Stimulated activated CD4-positive, alpha-beta T cell treated with anti-CD3 and anti-CD28 coated beads, Interleukin-4, amount 100 ng/mL, for 48 hours (primary cell): ENCODE results near the gene RUNX1.
A peak's percentile ranks its signal among the peaks of the same experiment; 100 is the strongest.
"Not testable (repeated sequence)": the region's sequence is repeated elsewhere in the genome, so short reads cannot be mapped to it uniquely, and the experiment has no call there.

Experiments
- DNase-seq, 2 donors: peaks; one replicate each; pipeline ENCODE4 v3.0.0-alpha.2; 2020; ENCODE audit warnings: low read depth in 2 of 2

Gene RUNX1

DNA sequence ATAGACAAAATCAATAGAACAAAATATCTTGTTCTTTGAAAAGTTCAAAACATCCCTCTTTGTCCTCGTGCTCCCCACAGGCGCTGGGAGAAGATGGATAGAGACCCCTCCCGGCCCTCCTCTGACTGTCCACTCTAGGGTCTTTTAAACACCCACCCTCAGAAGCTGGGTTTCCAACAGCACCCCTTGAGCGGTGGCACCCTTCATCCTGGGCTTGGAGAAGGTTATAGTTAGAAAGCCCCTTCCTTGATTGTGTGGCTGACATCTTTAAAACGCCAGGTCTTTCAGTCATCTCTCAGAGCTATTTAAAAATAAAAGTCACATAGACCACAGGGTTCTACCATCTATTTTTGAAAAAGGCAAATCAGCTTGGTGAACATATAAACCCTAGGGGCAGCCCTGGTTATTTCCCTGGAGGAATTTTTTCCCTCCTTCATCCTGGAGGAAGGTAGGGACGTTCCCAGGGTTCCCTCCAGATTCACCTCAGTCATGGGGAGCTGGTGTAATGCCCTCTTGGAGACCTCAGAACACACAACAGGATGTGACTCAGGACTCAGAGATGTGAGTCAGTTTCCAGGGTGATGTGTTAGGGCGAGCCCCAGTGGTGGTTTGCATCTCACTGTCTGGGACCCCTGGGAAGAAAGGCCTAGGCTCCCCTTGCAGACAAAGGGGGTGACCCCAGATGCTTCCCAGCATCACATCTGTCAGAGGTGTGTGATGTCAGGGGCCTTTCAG lies 241.8 kb downstream of the RUNX1 start:
- DNase-seq: peak; percentile 35 to 51

DNA sequence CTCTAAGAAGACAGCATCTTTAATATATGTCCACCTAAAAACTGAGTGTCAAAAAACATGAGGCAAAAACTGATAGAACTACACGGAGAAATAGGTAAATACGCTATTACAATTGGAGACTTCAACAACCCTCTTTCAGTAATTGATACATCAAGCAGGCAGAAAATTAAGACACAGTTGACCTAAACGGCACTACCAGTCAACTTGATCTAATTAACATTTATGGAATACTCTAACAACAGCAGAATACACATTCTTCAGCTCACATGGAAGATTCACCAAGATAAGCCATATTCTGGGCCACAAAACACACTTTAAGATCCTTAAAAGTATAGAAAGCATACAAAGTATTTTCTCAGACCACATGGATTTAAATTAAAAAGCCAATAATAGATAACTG lies 242.7 kb downstream of the RUNX1 start:
- DNase-seq: no peak

DNA sequence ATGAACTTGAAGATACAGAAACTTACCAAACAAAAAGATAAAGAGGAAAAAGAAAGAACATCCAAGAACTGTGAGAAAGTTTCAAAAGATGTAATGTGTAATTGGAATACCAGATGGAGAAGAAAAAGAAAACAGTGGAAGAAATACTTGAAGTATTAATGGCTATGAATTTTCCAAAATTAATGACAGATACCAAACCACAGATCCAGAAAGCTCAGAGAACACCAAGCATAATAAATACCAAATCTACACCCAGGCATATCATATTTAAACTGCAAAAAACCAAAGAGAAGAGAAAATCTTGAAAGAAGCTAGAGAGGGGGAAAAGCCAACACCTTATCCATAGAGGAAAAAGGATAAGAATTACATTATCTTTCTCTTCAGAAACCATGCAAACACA lies 243.9 kb downstream of the RUNX1 start:
- DNase-seq: no peak

DNA sequence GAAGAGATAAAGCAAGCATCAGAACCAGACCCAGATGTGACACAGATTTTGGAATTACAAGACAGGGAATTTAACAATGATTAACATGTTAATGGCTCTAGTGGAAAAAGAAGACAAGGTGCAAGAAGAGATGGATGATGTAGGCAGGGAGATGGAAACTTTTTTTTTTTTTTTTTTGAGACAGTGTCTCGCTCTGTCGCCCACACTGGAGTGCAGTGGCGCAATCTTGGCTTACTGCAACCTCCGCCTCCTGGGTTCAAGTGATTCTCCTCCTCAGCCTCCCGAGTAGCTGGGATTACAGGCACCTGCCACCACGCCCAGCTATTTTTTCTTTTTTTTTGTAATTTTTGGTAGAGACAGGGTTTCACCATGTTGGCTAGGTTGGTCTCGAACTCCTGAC lies 244.5 kb downstream of the RUNX1 start:
- DNase-seq: not testable (repeated sequence)

DNA sequence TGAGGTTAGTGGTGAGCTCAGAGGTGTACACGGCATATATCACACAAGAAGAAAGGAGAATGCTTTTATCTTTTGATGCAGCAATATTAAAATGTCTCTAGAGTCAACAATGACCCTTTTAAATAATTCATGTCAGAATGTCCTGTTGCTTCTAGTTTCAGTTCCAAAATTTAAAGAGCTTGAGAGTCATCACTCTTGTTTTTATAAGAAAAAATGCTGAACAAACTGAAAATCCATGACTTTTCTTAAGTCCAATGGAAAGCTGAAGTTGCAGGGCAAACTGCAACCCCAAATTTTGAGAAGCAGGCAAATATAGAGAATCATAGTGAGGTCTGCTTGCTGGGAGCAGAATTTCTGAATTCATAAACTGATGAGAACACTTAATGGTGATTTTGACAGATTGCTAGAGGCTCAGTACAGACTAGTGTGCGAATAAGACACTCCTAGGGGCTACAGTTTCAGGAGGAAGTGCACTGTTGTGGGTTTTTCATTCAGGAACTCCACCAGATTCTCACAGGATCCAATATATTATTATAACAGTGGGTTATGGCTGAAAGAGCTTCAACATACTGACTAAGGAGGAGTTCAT lies 245.2 kb downstream of the RUNX1 start:
- DNase-seq: no peak

DNA sequence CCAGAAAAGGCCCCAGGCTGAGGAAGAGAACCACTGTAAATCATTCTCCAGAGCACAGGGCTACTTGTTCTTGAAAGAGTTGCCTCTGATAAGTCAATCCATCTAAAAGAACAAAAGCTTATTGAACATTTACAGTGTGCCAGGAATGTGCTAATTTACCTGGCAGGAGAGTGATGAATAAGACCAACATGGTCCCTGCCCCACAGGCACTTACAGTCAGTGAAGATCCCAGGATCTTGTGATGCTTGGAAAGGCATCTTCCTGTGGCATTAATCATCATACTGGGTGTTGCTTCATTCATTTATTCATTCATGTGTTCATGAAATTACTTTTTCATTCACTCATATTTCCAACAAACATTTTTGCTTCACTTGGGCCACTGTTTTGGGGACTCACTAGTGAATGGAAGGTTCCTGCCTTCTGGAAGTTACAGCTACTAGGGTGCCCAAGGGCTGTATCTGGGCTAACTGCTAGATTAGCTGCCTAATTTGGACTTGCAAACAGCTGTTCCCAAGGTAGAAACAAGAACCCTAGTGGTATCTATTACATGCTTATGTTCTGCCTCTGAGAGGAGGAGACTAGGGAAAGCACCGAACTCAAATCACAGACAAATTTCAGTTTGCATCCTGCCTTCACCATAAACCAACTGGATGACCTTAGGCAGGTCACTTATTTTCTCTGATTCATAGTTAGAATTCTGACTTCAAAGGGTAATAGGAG lies 246.8 kb downstream of the RUNX1 start:
- DNase-seq: no peak

DNA sequence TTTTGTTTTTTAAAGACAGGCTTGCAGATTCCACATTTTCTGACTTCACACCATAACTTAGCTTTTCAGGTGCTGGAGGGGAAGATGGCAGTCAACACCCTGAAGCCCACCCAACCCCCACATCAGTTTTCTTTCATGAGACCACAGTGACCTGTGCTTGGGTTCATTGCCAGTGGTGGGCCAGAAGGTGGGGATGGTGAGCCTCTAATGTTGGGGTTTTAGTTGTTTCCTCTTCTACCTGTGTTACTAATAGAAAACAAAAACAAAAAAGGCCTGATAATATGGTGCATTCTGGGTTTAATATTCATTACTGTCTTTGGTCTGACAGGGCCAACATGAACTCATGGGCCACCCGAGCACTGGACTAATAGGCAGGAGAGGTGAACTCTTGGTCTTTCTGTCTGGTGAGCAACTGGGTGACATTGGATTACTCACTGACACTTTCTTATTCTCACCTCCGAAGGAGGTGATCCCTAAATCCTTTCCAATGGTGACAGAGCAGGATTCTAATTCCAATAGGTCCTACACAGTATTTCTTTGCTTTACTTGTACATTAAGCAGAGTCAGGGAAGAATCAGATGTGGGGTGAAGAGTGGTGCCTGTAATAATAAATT lies 247.5 kb downstream of the RUNX1 start:
- no peak for DNase-seq

DNA sequence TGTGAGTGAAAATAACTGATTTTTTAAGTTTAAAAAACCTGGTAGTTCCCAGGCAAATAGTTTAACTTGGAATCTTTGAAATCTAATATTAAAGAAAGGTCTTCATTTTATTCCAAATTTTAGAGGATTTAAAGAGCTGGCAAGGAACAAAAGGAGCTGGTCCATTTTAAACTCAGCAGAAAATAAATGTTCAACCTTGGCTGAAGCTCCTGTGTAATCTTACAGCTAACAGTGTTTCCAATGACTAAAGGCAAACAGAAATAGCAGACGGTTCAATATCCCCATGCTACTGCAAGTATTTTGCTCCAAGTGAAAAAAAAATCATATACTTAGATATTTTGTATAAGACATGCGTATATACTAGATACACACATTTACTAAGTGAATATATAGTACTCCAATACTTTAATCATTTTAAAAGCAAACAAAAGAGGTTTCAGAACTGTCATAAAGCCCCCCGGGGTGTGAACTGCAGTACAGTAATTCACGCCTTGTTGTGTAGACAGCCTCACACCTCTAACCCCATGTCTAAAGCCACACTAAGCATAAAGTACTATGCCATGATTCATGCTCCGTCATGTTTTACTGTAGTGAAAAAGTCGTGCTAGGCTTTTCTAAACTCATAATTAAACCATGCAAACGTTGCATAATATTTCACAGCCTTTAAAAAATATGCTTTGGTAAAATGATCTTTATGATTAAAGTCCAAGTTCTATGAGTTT lies 248.1 kb downstream of the RUNX1 start:
- DNase-seq: no peak

DNA sequence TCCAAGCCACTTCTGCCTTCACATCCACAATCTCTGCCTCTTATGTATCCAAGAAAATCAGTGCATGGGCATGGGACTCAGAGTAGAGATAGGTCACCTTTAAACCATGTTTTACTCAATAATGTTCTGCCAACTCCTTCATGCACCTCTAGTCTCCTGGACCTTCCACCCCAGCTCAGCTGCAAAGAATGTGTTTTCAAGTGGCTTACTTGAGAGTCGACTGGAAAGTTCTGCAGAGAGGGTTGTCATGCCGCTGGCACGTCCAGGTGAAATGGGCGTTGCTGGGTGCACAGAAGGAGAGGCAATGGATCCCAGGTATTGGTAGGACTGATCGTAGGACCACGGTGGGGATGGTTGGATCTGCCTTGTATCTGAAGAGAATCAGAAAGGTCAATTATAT lies 250.0 kb downstream of the RUNX1 start:
- no peak for DNase-seq

DNA sequence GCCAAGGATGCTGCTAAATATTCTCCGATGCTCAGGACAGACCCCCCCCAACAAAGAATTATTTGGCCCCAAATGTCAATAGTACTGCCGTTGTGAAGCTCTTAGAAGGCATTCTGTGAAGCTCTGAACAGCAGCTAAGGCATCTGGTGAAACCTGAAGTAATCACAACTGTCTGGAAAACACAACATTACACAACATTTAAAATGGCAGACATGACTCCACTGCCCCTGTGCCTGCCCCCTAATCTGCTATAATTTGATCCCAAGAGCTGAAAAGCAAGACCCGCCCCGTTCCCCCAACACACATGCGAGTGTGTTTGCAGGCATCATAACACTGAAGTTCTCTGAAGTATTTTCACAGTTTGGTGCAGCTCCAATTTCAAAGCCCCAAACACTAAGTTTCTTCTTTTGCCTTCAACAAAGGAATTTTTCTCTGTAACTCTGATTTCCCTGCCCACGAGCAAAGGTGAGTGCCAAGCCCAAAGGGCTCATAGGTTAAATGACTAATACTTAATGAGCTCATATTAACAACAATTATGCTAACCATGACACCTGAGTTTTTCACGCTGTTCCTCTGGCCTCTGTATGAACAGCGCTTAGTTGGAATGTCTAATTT lies 251.1 kb downstream of the RUNX1 start:
- no peak for DNase-seq

DNA sequence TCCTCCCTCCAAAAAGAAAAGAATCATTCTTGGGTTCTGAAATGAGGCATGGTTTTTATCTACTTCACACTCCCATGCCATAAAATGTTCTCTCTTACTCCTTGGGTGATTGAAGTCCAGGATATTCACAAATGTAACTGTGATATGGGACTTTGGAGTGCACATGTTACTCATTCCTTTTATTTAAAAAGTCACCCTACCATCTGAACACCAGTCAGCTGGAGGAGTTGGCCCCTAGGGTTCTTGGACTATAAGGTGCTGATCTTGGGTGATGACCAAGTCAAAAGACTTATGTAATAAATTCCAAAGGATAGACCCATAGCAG lies 251.9 kb downstream of the RUNX1 start:
- no peak for DNase-seq

DNA sequence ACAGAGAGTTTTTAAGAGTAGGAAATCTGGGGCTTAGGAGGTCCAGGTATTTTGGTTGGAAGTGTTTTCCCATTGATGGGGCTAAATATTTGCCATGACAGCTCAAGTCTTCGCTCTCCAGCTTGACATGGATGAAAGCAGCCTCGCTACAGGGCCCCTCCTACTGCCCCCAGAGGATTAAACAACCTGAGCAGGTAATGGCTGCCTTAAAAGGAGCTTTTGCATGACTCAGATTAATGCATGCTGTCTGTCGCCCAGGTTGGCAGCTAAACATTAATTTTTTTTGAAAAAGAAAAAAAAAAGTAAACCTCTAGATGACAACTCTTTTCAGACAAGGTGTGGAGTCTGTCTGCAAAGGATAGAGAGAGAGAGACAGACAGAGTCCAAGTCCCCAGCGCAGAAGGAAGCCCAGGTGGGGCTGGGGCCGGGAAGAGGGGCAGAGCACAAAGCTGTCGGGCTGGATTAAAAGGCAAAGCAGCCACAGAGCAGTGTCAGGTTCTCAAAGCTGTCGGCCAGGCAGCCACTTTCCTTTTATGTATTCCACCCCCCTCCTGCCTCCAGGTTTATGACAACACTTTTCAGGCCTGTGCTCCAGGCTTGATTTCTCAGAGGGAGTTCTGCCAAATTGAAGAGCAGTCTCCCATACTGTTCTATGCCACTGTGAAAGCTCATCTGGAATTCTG lies 252.4 kb downstream of the RUNX1 start:
- no peak for DNase-seq

DNA sequence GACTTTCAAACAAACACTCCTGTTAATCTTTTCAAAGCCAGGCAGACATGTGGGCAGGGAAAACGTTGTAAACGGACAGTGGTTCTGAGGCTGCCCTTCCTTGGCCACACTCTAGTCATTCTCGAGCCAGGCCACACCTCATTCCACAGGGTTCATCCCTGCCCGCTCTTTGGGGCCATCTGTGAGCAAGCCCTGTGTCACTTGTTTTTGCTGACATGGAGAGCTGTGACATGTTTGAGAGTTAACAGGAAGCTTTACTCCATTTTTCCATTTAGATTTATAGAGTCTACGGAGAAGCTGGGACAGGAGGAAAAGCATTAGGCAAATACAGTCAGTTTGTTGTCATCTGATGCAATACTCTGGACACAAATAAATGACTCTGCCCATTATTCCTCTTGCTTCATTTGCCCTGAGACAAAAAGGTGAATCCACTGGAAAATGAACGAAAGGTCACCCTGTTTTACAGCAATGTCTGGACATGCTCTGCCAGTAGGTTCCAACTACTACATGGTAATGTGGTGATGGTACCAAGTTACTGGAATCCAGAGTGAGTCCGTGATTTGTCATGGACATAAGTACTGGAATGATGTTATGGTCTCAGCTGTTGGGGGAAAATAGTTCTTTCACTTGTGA lies 253.4 kb downstream of the RUNX1 start:
- no peak for DNase-seq

DNA sequence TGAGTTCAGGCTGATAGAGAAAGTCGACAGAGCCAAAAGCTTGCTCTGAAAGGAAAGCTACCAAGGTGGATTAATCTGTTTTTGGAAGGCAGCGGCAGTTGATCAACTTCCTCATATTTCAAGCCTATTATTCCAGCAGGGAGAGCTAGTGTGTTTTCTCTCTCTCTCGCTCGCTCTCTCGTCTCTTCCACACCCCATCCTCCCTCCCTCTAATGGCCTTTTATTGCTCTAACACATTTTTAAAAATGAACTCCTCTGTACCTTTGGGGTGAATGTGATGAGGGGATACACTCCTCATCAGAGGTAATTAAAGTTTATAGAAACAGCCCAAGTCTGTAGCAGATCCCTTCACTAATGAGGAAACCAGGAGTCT lies 253.9 kb downstream of the RUNX1 start:
- DNase-seq: no peak

DNA sequence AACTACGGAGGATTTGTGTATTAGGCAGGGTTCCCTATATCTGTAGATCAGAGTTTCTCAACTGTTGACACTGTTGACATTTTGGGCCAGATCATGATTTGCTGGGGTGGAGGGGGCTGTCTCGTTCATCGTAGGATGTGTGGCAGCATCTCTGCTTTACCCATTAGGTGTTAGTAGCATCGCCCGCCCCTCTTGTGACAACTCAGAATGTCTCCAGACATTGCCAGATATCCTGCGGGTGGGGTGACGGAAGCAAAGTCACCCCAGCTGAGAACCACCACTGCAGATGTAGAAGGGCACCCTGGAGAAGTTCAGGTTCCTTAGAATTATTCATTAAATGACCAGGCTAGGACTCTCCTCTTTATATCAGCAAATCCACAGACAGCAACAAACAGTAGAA lies 254.4 kb downstream of the RUNX1 start:
- no peak for DNase-seq

DNA sequence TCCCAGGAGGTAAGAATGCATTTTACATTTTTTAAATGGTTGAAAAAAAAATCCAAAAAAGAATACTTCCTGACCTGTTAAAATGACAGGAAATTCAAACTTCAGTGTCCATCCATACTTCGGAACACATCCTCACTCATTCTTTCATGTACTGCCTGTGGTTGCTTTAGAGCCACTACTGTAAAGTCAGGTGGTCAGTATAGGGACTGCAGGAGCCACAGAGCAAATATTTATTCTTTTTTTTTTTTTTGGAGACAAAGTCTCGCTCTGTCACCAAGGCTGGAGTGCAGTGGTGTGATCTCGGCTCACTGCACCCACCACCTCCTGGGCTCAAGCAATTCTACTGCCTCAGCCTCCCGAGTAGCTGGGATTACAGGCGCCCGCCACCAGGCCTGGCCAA lies 255.6 kb downstream of the RUNX1 start:
- DNase-seq: no peak

DNA sequence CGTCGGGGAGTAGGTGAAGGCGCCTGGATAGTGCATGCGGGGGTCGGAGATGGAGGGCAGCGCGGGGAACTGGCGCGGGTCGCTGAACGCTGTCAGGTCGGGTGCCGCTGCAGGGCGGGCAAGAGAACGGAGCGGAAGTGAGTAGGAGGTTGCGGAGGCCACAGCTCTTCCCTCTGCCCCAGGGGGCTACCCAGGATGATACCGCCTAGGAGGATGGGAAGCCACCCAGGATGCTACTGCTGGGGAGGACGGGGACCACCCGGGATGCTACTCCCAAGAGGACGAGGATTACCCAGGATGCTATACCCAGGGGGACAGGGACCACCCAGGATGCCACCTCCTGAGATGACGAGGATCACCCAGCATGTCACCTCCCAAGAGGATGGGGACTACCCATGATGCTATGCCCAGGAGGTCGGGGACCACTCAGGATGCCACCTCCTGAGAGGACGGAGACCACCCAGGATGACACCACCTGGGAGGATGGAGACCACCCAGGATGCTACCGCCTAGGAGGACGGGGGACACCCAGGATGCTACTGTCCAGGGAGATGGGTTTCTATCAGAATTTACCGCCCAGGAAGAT lies 256.5 kb downstream of the RUNX1 start:
- no peak for DNase-seq

DNA sequence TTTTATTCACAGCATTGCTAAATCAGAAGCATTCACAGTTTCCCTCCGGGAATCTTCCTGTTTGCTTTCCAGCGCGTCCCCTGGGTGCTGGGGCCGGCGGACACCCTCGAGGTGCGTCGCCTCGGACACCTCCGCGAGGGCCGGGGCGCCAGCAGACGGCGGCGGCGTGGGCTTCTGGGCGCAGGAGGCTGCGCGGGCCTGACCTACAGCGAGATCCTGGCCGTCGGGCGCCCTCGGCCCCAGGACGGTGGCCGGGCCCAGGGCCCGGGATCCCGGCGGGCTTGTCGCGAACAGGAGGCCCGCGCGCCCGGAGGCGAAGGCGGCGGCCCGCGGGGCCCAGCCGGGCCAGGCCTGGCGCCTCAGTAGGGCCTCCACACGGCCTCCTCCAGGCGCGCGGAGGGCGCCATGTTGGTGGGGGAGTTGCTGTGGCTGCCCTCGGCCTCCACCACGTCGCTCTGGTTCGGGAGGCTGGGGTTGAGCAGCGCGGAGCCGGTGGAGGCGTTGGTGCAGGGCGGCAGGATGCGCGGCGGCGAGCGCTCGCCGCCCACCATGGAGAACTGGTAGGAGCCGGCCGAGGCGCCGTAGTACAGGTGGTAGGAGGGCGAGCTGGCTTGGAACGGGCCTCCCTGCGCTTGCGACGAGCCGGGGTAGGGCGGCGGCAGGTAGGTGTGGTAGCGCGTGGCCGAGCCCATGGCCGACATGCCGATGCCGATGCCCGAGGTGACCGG lies 257.2 kb downstream of the RUNX1 start:
- DNase-seq: no peak

DNA sequence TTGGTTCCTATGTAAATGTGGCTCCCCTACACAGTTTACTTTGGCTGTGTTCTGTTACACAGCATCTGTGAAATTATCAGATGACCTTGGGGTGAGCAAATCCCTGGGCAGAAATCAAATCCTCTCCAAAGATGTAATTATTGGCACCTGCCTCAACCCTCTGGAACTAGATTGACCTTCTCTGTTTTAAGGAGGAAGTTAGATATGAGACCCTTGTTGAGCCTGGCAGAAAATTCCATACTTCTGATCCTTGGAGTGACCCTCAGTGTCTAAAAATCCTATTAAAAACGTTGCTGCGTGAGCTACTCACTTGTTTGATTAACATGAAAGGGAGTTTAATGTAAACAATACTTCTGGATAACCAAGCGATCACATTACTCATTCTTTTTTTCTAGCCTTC lies 258.3 kb downstream of the RUNX1 start:
- DNase-seq: no peak

DNA sequence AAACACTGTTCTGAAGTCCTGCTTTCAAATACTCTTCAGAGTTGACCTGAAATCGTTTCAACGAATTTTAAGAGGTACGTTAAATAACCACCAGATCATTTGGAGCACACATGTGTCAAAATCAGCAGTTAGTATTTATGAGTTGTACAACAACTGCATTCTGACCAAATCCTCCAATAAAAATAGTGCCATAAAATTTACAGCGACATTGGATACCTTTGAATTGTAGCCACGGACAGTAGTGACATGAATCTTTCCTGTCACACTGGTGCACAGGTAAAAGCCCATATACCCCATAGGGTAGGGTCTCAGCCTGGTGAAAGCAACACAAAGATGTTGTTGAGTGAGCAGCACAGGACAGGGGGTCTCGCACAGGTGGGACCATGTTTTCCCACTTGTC lies 258.8 kb downstream of the RUNX1 start:
- no peak for DNase-seq
